GM10248 (cell line): Measurements from ENCODE around the gene PAPLN.

Source experiments
- CTCF ChIA-PET: fragments of 300-600 bp; sonication (Branson Sonifier 250); formaldehyde crosslinking; extraction: SDS; loops from one replicate; lab custom pipeline; 2021; ENCODE audit warnings: antibody characterized with exemption; lab: Yijun Ruan, JAX
- POLR2A ChIA-PET: fragments of 350-650 bp; sonication (Branson Sonifier 250); formaldehyde crosslinking; extraction: SDS; loops from one replicate; lab custom pipeline; 2020; ENCODE audit warnings: antibody characterized with exemption; lab: Yijun Ruan, JAX
- DNase-seq: peaks from one replicate; pipeline ENCODE4 v3.0.0; 2012; ENCODE audit errors: extremely low spot score
- CTCF ChIP-seq: IDR thresholded peaks from 2 replicates; pipeline ENCODE4 v1.5.1; 2012; ENCODE audit warnings: mild to moderate bottlenecking, low read depth; ENCODE audit errors: extremely low read depth, missing control alignments, control extremely low read depth

Gene PAPLN

GRCh38 chr14:73323896-73324399 lies 86.6 kb downstream of the PAPLN start:
- ChIA-PET CTCF (interaction anchor here (1.5 to 2.6 kb wide), 3 partner anchors 11 to 53 kb away, joined by 3 to 13 read pairs (median 4); no protein-coding TSS in a partner anchor), POLR2A (no interaction called here)
- no peak for TF ChIP-seq CTCF
- DNase-seq = no peak
